ENCODE data around the gene STKLD1.

DNA sequence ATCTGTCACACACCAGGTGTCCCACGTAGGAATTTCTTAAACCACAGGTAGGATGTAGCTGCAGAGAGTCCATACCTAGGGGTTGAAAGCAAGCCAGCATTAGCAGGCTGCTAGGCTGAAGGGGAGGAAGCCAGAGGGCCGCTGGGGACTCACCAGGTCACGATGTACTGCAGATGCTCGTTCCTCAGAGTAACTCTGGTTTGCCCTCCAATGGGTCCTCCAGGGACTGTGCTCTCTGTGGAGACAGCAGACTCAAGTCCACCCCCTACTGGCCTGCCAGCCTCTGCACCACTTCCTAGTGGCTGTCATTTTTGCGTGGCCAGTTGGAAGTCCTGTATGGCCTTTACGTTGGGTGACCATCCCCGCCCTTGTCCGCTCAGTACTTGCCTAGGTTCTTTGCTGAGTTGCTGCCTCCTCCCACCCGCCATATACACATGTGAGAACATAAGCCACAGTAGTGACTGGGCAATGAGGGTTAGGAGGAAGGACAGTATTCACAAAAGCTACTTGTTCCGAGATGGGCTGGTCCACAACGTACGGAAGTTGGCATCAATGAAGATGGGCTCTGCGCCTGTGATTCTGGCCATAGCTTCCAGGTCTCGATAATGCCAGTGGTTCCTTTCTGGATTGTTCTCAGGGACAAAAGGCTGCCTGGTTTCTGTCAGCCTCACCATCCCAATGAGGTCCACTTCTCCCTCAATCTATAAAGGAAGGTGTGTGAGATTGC, 24.1 kb upstream of the STKLD1 start:
- TF ChIP-seq, protein P1, sequence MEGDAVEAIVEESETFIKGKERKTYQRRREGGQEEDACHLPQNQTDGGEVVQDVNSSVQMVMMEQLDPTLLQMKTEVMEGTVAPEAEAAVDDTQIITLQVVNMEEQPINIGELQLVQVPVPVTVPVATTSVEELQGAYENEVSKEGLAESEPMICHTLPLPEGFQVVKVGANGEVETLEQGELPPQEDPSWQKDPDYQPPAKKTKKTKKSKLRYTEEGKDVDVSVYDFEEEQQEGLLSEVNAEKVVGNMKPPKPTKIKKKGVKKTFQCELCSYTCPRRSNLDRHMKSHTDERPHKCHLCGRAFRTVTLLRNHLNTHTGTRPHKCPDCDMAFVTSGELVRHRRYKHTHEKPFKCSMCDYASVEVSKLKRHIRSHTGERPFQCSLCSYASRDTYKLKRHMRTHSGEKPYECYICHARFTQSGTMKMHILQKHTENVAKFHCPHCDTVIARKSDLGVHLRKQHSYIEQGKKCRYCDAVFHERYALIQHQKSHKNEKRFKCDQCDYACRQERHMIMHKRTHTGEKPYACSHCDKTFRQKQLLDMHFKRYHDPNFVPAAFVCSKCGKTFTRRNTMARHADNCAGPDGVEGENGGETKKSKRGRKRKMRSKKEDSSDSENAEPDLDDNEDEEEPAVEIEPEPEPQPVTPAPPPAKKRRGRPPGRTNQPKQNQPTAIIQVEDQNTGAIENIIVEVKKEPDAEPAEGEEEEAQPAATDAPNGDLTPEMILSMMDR (IDR thresholded peaks at IDR 0.05) = no peak
- no peak for TF ChIP-seq EZH2 (IDR thresholded peaks at IDR 0.05; ENCODE audit: borderline replicate concordance, insufficient read depth, low read depth, low read length, poor library complexity, severe bottlenecking)
